SK-N-SH (cell line): ENCODE measurements around the gene MS4A3.
"Not testable (repeated sequence)": the region's sequence is repeated elsewhere in the genome, so short reads cannot be mapped to it uniquely, and the experiment has no call there.

ENCODE experiments used
- CHD2 ChIP-seq: fragments of 150-350 bp; IDR thresholded peaks from 2 replicates; pipeline ENCODE4 v1.6.1; 2018; ENCODE audit warnings: low read length; ENCODE audit not compliant: partially characterized antibody
- ELF1 ChIP-seq: IDR thresholded peaks from 2 replicates; pipeline ENCODE4 v1.4.0; 2012
- EP300 ChIP-seq, 2 experiments: IDR thresholded peaks; 2 replicates each; pipeline versions ENCODE4 v1.4.0 to v1.6.1; 2012; ENCODE audit warnings: borderline replicate concordance in 1 of 2, low read depth in 1 of 2, low read length in 1 of 2
- EZH2phosphoT487 ChIP-seq: fragments of 200-600 bp; sonication (generic); IDR thresholded peaks from 2 replicates; pipeline ENCODE4 v1.6.1; 2017; ENCODE audit warnings: low read depth, mixed run types, mild to moderate bottlenecking, antibody characterized with exemption, moderate library complexity, borderline replicate concordance
- GABPA ChIP-seq: IDR thresholded peaks from 2 replicates; pipeline ENCODE4 v1.4.0; 2012; ENCODE audit warnings: low read depth, mild to moderate bottlenecking
- MAX ChIP-seq: IDR thresholded peaks from 2 replicates; pipeline ENCODE4 v1.4.0; 2012; ENCODE audit warnings: low read depth
- POLR2AphosphoS5 ChIP-seq: IDR thresholded peaks from 2 replicates; pipeline ENCODE4 v1.6.1; 2012; ENCODE audit warnings: low read depth, low read length
- RAD21 ChIP-seq: IDR thresholded peaks from 2 replicates; pipeline ENCODE4 v1.6.1; 2012; ENCODE audit warnings: mild to moderate bottlenecking, low read length
- RFX5 ChIP-seq: IDR thresholded peaks from 2 replicates; pipeline ENCODE4 v1.6.1; 2012; ENCODE audit warnings: mild to moderate bottlenecking, improper control_type of control experiment, low read length
- USF2 ChIP-seq: fragments of 150-350 bp; IDR thresholded peaks from 2 replicates; pipeline ENCODE4 v1.6.1; 2017; ENCODE audit warnings: antibody characterized with exemption, low read length, low read depth, borderline replicate concordance
- YY1 ChIP-seq: IDR thresholded peaks from 2 replicates; pipeline ENCODE4 v1.4.0; 2012; ENCODE audit warnings: low read depth, mild to moderate bottlenecking
- TF ChIP-seq, protein P1 (sequence below): fragments of 200-600 bp; sonication (generic); IDR thresholded peaks from 2 replicates; pipeline ENCODE4 v1.6.1; 2017; ENCODE audit warnings: antibody characterized with exemption, mild to moderate bottlenecking, moderate library complexity

DNA sequence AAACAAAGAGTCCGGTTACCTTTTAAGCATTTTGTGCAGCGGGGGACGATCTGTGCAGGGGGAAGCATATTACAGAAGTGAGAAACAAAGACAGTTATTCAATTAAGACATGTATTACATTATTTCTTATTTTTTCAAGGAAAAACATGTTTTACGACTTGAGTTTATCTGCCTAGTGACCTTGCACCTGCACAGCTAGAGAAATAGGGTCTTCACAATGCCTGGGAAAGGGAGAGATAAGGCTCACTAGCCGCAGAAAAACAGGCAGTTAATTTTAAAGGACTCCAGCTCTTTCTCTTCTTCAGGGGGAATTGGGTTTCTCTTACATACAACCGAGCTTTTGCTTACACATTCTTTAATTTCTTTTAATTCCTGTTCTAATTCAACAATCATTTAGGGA, 15.2 kb downstream of the MS4A3 start:
- not testable (repeated sequence) for TF ChIP-seq CHD2; RFX5; RAD21; POLR2AphosphoS5; MAX; EZH2phosphoT487; EP300 (IDR thresholded peaks at IDR 0.05; ENCODE audit: borderline replicate concordance in 1 of 2, low read depth in 1 of 2, low read length in 1 of 2); YY1; USF2; ELF1; GABPA
- TF ChIP-seq, protein P1, sequence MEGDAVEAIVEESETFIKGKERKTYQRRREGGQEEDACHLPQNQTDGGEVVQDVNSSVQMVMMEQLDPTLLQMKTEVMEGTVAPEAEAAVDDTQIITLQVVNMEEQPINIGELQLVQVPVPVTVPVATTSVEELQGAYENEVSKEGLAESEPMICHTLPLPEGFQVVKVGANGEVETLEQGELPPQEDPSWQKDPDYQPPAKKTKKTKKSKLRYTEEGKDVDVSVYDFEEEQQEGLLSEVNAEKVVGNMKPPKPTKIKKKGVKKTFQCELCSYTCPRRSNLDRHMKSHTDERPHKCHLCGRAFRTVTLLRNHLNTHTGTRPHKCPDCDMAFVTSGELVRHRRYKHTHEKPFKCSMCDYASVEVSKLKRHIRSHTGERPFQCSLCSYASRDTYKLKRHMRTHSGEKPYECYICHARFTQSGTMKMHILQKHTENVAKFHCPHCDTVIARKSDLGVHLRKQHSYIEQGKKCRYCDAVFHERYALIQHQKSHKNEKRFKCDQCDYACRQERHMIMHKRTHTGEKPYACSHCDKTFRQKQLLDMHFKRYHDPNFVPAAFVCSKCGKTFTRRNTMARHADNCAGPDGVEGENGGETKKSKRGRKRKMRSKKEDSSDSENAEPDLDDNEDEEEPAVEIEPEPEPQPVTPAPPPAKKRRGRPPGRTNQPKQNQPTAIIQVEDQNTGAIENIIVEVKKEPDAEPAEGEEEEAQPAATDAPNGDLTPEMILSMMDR = not testable (repeated sequence)
